Heart left ventricle (tissue), 13 donors: ENCODE measurements around the gene PHF14.

Source experiments
- CTCF ChIP-seq, 12 donors: fragments of 200-600 bp; sonication (generic) in 4 of 12; IDR thresholded peaks; one replicate each; pipeline versions ENCODE4 v1.5.0 to v1.8.0; 2018 to 2022; ENCODE audit warnings: antibody characterized with exemption in 12 of 12, mild to moderate bottlenecking in 5 of 12
- POLR2A ChIP-seq, 2 donors: fragments of 450-650 bp; IDR thresholded peaks; one replicate each; pipeline ENCODE4 v1.6.1; 2017; ENCODE audit warnings: antibody characterized with exemption in 2 of 2, mild to moderate bottlenecking in 2 of 2, moderate library complexity in 2 of 2
- donor health status: ischemic (EF 13 %, LVEDD 7.1; RV severe dilation, severe dysfunction).
- donor health status: DM: no; HTN: yes; CAD: no.
- donor health status: DM: no; HTN: no; CAD: no.
- donor health status: ischemic (EF 25% LVEDD 6.9; RV normal size, moderate dysfunction).
- donor health status: ischemic (EF 25% LVEDD 5.7; RV mildly dilated, moderate dysfunction).
- donor health status: ischemic (EF 35%, LVEDD 5.7; RV mildly dilated, moderate dysfunction).
- donor health status: nonischemic (EF 11% LVEDD 7.7; RV severe dilation, severe dysfunction).
- donor health status: DM: yes; HTN: yes; CAD: no.
- donor health status: PGD.
- donor health status: ischemic (EF 29% LVEDD 5.4; RV normal size, mild dysfunction).
- donor health status: nonischemic (EF 23%, LVEDD 6.1; RV moderate dilation, normal function).

- TF ChIP-seq CTCF (IDR thresholded peaks at IDR 0.05): no peak
- TF ChIP-seq POLR2A (IDR thresholded peaks at IDR 0.05): no peak
Observed at GRCh38 chr7:11120068-11120664, 146.5 kb downstream of the PHF14 start.
